HEK293 (cell line): Measurements from ENCODE around the gene KRTAP10-10.

Experiments used
- CTCF ChIA-PET: fragments of 350-600 bp; formaldehyde crosslinking; extraction: SDS; loops from one replicate; lab custom pipeline; 2021; ENCODE audit warnings: antibody characterized with exemption; lab: Yijun Ruan, JAX
- POLR2A ChIA-PET: fragments of 300-600 bp; formaldehyde crosslinking; extraction: SDS; loops from one replicate; lab custom pipeline; 2020; ENCODE audit warnings: antibody characterized with exemption, inconsistent platforms; lab: Yijun Ruan, JAX
- H3K27ac ChIP-seq: fragments of 200-500 bp; sonication (Bioruptor generic); 2 replicates; pipeline ENCODE4 v1.5.1; 2014; ENCODE audit warnings: low read depth, low read length, control low read depth, inconsistent platforms; ENCODE audit errors: extremely low read depth
- H3K36me3 ChIP-seq, 2 experiments: fragments of 200-500 bp in 1 of 2; sonication (Bioruptor generic) in 1 of 2; 1 replicate in 1 of 2; 2 replicates in 1 of 2; pipeline ENCODE4 v1.5.1; 2014 to 2017; ENCODE audit warnings: inconsistent platforms in 2 of 2, low read length in 2 of 2; ENCODE audit not compliant: control insufficient read depth in 2 of 2, insufficient read depth in 1 of 2
- H3K4me1 ChIP-seq: fragments of 200-500 bp; sonication (Bioruptor generic); 2 replicates; pipeline ENCODE4 v1.5.1; 2014; ENCODE audit warnings: mild to moderate bottlenecking, low read length, inconsistent platforms; ENCODE audit not compliant: control insufficient read depth, insufficient read depth
- H3K4me3 ChIP-seq: 2 replicates; pipeline ENCODE4 v1.5.1; 2011; ENCODE audit warnings: low read depth, mild to moderate bottlenecking, control low read depth, low read length, moderate library complexity
- H3K9me3 ChIP-seq: fragments of 200-500 bp; sonication (Bioruptor generic); 2 replicates; pipeline ENCODE4 v1.5.1; 2014; ENCODE audit warnings: low read depth, low read length, inconsistent platforms; ENCODE audit not compliant: control insufficient read depth, insufficient read depth
- HOXA7 ChIP-seq: sonication (generic); formaldehyde crosslinking; IDR thresholded peaks from 2 replicates; pipeline ENCODE4 v1.8.1; 2022; ENCODE audit warnings: missing genetic modification reagents, borderline replicate concordance
- KLF1 ChIP-seq: fragments of 450-650 bp; formaldehyde crosslinking; IDR thresholded peaks from 2 replicates; pipeline ENCODE4 v1.5.1; 2016; ENCODE audit warnings: missing biosample characterization, missing genetic modification characterization
- SCRT2 ChIP-seq: fragments of 450-650 bp; formaldehyde crosslinking; IDR thresholded peaks from 2 replicates; pipeline ENCODE4 v1.5.1; 2016; ENCODE audit warnings: missing biosample characterization, missing genetic modification characterization
- SETDB1 ChIP-seq: IDR thresholded peaks from one replicate; pipeline ENCODE4 v1.6.1; 2017; ENCODE audit warnings: mild to moderate bottlenecking, low read length, moderate library complexity, mixed read lengths; ENCODE audit not compliant: insufficient read length
- SP7 ChIP-seq: fragments of 450-650 bp; formaldehyde crosslinking; IDR thresholded peaks from 2 replicates; pipeline ENCODE4 v1.5.1; 2016; ENCODE audit warnings: missing biosample characterization, missing genetic modification characterization
- TCF7L2 ChIP-seq: IDR thresholded peaks from 2 replicates; pipeline ENCODE4 v1.6.1; 2011; ENCODE audit warnings: low read depth, mild to moderate bottlenecking, inconsistent platforms, low read length, moderate library complexity, borderline replicate concordance
- WT1 ChIP-seq: fragments of 450-650 bp; formaldehyde crosslinking; IDR thresholded peaks from 2 replicates; pipeline ENCODE4 v1.5.1; 2016; ENCODE audit warnings: missing biosample characterization, missing genetic modification characterization
- ZBTB20 ChIP-seq: fragments of 450-650 bp; formaldehyde crosslinking; IDR thresholded peaks from 2 replicates; pipeline ENCODE4 v1.5.1; 2016; ENCODE audit warnings: missing biosample characterization, missing genetic modification characterization
- ZBTB49 ChIP-seq: fragments of 450-650 bp; formaldehyde crosslinking; IDR thresholded peaks from 2 replicates; pipeline ENCODE4 v1.5.1; 2016; ENCODE audit warnings: missing biosample characterization, missing genetic modification characterization, low read depth
- ZNF138 ChIP-seq: fragments of 450-650 bp; formaldehyde crosslinking; IDR thresholded peaks from 2 replicates; pipeline ENCODE4 v1.5.1; 2016; ENCODE audit warnings: missing biosample characterization, missing genetic modification characterization, borderline replicate concordance
- ZNF221 ChIP-seq: fragments of 450-650 bp; formaldehyde crosslinking; IDR thresholded peaks from 2 replicates; pipeline ENCODE4 v1.5.1; 2017; ENCODE audit warnings: missing biosample characterization, missing genetic modification characterization, borderline replicate concordance
- ZNF274 ChIP-seq, 2 experiments: fragments of 200-500 bp in 1 of 2; fragments of 450-650 bp in 1 of 2; sonication (Bioruptor generic) in 1 of 2; formaldehyde crosslinking in 1 of 2; IDR thresholded peaks; 2 replicates each; pipeline versions ENCODE4 v1.5.1 to v1.6.1; 2014 to 2016; ENCODE audit warnings: borderline replicate concordance in 1 of 2, inconsistent platforms in 1 of 2, low read length in 1 of 2, missing biosample characterization in 1 of 2, missing genetic modification characterization in 1 of 2
- ZNF341 ChIP-seq: fragments of 450-650 bp; formaldehyde crosslinking; IDR thresholded peaks from 2 replicates; pipeline ENCODE4; 2016; ENCODE audit warnings: low read depth, missing biosample characterization, missing genetic modification characterization
- ZNF529 ChIP-seq: fragments of 450-650 bp; formaldehyde crosslinking; IDR thresholded peaks from 2 replicates; pipeline ENCODE4 v1.5.1; 2017; ENCODE audit warnings: missing genetic modification characterization, missing biosample characterization; ENCODE audit not compliant: insufficient replicate concordance
- ZNF571 ChIP-seq: fragments of 450-650 bp; formaldehyde crosslinking; IDR thresholded peaks from 2 replicates; pipeline ENCODE4 v1.5.0; 2017; ENCODE audit warnings: missing biosample characterization, missing genetic modification characterization
- ZNF777 ChIP-seq: fragments of 450-650 bp; formaldehyde crosslinking; IDR thresholded peaks from 2 replicates; pipeline ENCODE4 v1.5.1; 2017; ENCODE audit warnings: missing biosample characterization, missing genetic modification characterization, borderline replicate concordance
- ZNF785 ChIP-seq: fragments of 450-650 bp; formaldehyde crosslinking; IDR thresholded peaks from 2 replicates; pipeline ENCODE4 v1.5.1; 2016; ENCODE audit warnings: missing biosample characterization, missing genetic modification characterization
- TF ChIP-seq, protein P1 (sequence below): fragments of 450-650 bp; formaldehyde crosslinking; IDR thresholded peaks from 2 replicates; pipeline ENCODE4 v1.5.1; 2016; ENCODE audit warnings: missing biosample characterization, missing genetic modification characterization
- TF ChIP-seq, protein P2 (sequence below): fragments of 450-650 bp; formaldehyde crosslinking; IDR thresholded peaks from 2 replicates; pipeline ENCODE4 v1.5.1; 2016; ENCODE audit warnings: missing biosample characterization, missing genetic modification characterization
- TF ChIP-seq, protein P3 (sequence below): fragments of 450-650 bp; formaldehyde crosslinking; IDR thresholded peaks from 2 replicates; pipeline ENCODE4 v1.5.1; 2016; ENCODE audit warnings: missing biosample characterization, missing genetic modification characterization, borderline replicate concordance
- TF ChIP-seq, protein P4 (sequence below): fragments of 450-650 bp; formaldehyde crosslinking; IDR thresholded peaks from 2 replicates; pipeline ENCODE4 v1.5.1; 2017; ENCODE audit warnings: missing biosample characterization, missing genetic modification characterization

The KRTAP10-10 gene

DNA sequence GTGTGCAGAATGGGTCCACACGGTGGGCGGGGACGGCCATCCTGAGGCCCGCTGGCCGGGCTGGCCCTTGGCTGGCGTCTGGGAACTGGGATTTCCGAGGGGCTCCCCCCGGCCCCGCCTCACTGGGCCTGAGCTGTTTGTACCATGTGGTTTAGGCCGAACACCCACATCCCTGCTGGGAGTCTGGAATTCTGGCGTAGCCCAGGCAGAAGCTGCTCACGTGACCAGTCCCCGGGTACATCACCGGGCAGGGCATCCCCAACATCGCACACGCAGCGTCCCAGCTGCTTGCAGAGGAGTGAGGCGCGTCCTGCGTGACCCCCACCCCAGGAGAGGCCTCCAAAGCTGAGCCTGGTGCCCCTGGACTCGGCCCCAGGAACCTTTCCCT lies 34.7 kb upstream of the KRTAP10-10 start:
- H3K4me1 ChIP-seq: no peaks in the 10 kb centered on the region
- ChIA-PET CTCF (no interaction called here), POLR2A (no interaction called here)
- H3K36me3 ChIP-seq: no peaks in the 10 kb centered on the region
- no peak overlapping the region for H3K4me3 ChIP-seq
- TF ChIP-seq SP7 (tag by site-specific recombination) (no peak), ZNF777 (tag by site-specific recombination) (no peak), ZNF529 (no peak), ZBTB20 (tag by site-specific recombination) (no peak), ZBTB49 (tag by site-specific recombination) (no peak), SETDB1 (no peak), ZNF785 (tag by site-specific recombination) (no peak)
- TF ChIP-seq, protein P1, sequence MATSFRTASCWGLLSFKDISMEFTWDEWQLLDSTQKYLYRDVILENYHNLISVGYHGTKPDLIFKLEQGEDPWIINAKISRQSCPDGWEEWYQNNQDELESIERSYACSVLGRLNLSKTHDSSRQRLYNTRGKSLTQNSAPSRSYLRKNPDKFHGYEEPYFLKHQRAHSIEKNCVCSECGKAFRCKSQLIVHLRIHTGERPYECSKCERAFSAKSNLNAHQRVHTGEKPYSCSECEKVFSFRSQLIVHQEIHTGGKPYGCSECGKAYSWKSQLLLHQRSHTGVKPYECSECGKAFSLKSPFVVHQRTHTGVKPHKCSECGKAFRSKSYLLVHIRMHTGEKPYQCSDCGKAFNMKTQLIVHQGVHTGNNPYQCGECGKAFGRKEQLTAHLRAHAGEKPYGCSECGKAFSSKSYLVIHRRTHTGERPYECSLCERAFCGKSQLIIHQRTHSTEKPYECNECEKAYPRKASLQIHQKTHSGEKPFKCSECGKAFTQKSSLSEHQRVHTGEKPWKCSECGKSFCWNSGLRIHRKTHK (tag by site-specific recombination): no peak
- H3K9me3 ChIP-seq: no peaks in the 10 kb centered on the region
- no peak overlapping the region for H3K27ac ChIP-seq

DNA sequence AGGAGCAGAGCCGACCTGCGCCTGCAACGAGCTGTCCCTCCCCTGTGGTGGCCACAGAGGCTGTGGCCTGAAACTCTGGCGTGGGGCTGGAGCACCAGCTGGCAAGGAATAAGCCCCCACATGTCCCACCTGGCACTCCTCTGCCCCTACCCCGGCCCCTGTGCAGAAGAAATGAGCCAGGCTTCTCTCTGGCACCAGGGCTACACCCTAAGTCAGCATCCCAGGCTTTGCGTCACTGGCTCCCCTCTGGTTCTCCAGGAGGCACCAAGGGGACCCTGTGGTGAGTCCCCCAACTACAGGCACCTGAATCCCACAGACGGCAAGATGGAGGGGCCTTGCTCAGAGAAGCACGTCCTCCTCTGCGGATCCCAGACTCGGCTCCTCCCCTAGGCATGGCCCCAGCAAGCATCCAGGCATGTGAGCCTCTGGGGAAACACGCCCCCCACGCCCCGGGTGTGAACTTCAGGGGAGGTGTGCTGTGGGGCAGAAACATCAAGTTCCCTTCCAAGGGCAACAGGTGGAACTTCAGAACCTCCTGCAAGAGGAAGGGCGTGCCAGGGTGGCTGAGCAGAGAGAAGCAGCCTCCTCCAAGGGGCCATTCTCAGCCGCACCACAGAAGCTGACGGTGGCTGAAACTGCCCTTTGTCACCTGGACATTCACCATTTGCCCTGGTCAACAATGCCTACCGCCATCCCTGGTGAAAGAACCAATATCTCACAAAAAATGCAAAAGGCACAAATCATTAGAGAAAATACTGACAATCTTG lies 33.9 kb upstream of the KRTAP10-10 start:
- TF ChIP-seq, protein P2, sequence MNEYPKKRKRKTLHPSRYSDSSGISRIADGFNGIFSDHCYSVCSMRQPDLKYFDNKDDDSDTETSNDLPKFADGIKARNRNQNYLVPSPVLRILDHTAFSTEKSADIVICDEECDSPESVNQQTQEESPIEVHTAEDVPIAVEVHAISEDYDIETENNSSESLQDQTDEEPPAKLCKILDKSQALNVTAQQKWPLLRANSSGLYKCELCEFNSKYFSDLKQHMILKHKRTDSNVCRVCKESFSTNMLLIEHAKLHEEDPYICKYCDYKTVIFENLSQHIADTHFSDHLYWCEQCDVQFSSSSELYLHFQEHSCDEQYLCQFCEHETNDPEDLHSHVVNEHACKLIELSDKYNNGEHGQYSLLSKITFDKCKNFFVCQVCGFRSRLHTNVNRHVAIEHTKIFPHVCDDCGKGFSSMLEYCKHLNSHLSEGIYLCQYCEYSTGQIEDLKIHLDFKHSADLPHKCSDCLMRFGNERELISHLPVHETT (tag by site-specific recombination): no peak
- TF ChIP-seq TCF7L2 (no peak), ZNF274 (IDR thresholded peaks at IDR 0.05; ENCODE audit: low read length) (no peak), ZNF274 (tag by site-specific recombination; IDR thresholded peaks at IDR 0.05; ENCODE audit: borderline replicate concordance) (no peak), ZNF341 (tag by site-specific recombination) (no peak), ZNF571 (no peak), WT1 (no peak), KLF1 (tag by site-specific recombination) (peak; percentile 77), ZNF221 (tag by site-specific recombination) (no peak), HOXA7 (CRISPR knock-in tag) (no peak), SCRT2 (peak; percentile 76), ZNF138 (tag by site-specific recombination) (no peak)
- TF ChIP-seq, protein P3, sequence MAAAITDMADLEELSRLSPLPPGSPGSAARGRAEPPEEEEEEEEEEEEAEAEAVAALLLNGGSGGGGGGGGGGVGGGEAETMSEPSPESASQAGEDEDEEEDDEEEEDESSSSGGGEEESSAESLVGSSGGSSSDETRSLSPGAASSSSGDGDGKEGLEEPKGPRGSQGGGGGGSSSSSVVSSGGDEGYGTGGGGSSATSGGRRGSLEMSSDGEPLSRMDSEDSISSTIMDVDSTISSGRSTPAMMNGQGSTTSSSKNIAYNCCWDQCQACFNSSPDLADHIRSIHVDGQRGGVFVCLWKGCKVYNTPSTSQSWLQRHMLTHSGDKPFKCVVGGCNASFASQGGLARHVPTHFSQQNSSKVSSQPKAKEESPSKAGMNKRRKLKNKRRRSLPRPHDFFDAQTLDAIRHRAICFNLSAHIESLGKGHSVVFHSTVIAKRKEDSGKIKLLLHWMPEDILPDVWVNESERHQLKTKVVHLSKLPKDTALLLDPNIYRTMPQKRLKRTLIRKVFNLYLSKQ (tag by site-specific recombination): no peak
- TF ChIP-seq, protein P4, sequence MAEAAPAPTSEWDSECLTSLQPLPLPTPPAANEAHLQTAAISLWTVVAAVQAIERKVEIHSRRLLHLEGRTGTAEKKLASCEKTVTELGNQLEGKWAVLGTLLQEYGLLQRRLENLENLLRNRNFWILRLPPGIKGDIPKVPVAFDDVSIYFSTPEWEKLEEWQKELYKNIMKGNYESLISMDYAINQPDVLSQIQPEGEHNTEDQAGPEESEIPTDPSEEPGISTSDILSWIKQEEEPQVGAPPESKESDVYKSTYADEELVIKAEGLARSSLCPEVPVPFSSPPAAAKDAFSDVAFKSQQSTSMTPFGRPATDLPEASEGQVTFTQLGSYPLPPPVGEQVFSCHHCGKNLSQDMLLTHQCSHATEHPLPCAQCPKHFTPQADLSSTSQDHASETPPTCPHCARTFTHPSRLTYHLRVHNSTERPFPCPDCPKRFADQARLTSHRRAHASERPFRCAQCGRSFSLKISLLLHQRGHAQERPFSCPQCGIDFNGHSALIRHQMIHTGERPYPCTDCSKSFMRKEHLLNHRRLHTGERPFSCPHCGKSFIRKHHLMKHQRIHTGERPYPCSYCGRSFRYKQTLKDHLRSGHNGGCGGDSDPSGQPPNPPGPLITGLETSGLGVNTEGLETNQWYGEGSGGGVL: no peak
- Histone ChIP-seq H3K9me3 (no peaks in the 10 kb centered on the region), H3K4me3 (no peak overlapping the region), H3K36me3 (no peaks in the 10 kb centered on the region), H3K4me1 (no peaks in the 10 kb centered on the region), H3K27ac (no peak overlapping the region)
- POLR2A ChIA-PET: no interaction called here
- CTCF ChIA-PET: no interaction called here
